Neuron (in vitro differentiated cells): ENCODE data around the gene ACADVL.
A peak's percentile ranks its signal among the peaks of the same experiment; 100 is the strongest.
"Not testable (repeated sequence)": the region's sequence is repeated elsewhere in the genome, so short reads cannot be mapped to it uniquely, and the experiment has no call there.

Experiments used
- H2AFZ ChIP-seq: one replicate; pipeline ENCODE4 v1.6.1; 2013; ENCODE audit warnings: low read depth, mild to moderate bottlenecking, inconsistent platforms, low read length, moderate library complexity
- H3K27me3 ChIP-seq: one replicate; pipeline ENCODE4 v1.6.1; 2013; ENCODE audit warnings: low read length; ENCODE audit not compliant: insufficient read depth
- H3K36me3 ChIP-seq: one replicate; pipeline ENCODE4 v1.6.1; 2013; ENCODE audit warnings: low read length; ENCODE audit not compliant: insufficient read depth
- H3K4me1 ChIP-seq: one replicate; pipeline ENCODE4 v1.6.1; 2013; ENCODE audit warnings: low read length; ENCODE audit not compliant: insufficient read depth
- H3K4me3 ChIP-seq: 2 replicates; pipeline ENCODE4 v1.5.1; 2013; ENCODE audit warnings: mild to moderate bottlenecking, low read length, moderate library complexity
- H3K9me3 ChIP-seq: one replicate; pipeline ENCODE4 v1.6.1; 2013; ENCODE audit warnings: low read length

Gene ACADVL

DNA sequence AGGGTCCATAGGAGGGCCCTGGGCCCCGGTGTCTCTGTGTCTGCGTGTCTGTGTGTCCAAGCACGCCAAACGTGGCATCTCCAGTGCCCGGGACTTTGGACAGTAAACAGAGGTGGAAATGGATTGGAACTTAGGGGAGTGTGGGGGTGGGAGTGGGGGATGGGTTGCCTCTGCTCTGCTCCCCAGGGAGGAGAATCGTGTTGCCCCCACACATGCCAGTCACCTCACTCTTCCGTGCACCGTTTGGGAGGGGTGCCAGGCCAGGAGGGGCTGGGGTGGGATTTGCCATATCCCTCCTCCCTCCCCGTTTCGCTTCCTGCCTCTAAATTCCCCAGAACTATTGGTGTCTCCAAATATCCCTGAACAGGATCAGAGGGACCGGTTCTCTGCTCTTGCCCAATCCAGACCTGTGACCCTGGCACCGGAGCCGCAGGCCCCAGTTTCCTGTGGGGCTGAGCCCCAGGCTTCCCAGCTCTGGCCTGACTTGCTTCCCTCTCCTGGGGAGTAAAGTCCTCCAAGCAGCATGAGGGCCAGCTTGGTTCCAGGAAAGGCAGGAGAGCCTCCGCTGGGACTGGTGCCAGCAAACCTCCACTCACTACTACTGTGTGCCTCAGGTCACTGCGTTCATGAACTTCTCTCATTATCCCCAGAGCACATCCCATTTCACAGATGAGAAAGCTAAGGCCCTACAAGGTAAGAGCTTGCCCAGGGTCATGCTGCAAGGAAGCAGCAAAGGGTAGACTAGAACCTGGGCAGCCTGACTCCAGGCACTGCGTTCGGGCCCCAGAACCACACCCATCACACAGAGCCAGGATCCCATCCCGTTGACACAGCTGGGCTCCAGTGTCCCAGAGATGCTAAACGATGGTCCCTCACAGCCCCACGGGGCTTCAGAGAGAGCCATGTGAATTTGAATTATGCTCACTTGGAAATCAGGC lies 40.2 kb upstream of the ACADVL start, which contains the start of gene ASGR1:
TSS of gene ASGR1 (minus strand) at position 54 of the 938 bp plus-strand sequence. CDS start 807 bp downstream, outside the sequence.
- H3K4me1 ChIP-seq, result peaks cover 20% of the 10 kb centered on the region
- H2AFZ ChIP-seq, result peak within 1 kb of the TSS; percentile 65
- H3K36me3 ChIP-seq, result no peaks in the 10 kb centered on the region
- H3K4me3 ChIP-seq, result peak within 1 kb of the TSS; percentile 63
- no peaks in the 10 kb centered on the region for H3K27me3 ChIP-seq
- no peaks in the 10 kb centered on the region for H3K9me3 ChIP-seq

DNA sequence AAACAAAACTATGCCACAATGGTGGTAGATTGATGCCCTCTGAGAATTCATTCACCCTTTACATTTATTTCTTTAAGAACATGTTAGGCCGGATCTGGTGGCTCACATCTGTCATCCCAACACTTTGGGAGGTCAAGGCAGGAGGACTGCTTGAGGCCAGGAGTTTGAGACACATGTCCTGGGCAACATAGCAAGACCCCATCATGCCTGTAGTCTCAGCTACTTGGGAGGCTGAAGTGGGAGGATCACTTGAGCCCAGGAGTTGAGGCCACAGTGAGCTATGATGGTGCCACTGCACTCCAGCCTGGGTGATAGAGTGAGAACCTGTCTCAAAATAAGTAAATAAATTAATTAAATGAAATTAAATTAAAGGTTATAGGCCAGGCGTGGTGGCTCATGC lies 37.6 kb upstream of the ACADVL start:
- not testable (repeated sequence) for H3K9me3 ChIP-seq, H3K36me3 ChIP-seq, H2AFZ ChIP-seq, H3K4me3 ChIP-seq, H3K27me3 ChIP-seq, H3K4me1 ChIP-seq

GRCh38 chr17:7183433-7184090 lies 36.2 kb upstream of the ACADVL start:
- Histone ChIP-seq H3K9me3 (no peaks in the 10 kb centered on the region), H3K27me3 (no peaks in the 10 kb centered on the region), H2AFZ (no peak overlapping the region), H3K4me3 (no peak overlapping the region), H3K4me1 (no peaks in the 10 kb centered on the region), H3K36me3 (no peaks in the 10 kb centered on the region)

DNA sequence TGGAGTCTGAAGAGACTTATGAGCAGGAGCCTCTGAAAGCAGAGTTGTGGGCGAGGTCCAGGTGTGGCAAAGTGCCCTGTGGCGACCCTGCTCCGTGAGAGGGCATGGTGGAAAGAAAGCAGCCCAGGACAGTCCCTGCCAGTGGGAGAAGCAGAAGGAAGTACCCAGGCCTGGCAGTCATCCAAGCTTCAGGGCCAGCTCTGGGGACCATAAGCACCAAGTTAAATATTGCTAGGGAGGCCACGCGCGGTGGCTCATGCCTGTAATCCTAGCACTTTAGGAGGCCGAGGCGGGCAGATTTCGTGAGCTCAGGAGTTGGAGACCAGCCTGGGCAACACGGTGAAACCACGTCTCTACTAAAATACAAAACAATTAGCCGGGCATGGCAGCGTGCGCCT lies 35.6 kb upstream of the ACADVL start:
- H3K9me3 ChIP-seq, result no peaks in the 10 kb centered on the region
- no peak overlapping the region for H2AFZ ChIP-seq
- H3K4me3 ChIP-seq, result no peak overlapping the region
- H3K27me3 ChIP-seq, result no peaks in the 10 kb centered on the region
- no peaks in the 10 kb centered on the region for H3K4me1 ChIP-seq
- H3K36me3 ChIP-seq, result no peaks in the 10 kb centered on the region

DNA sequence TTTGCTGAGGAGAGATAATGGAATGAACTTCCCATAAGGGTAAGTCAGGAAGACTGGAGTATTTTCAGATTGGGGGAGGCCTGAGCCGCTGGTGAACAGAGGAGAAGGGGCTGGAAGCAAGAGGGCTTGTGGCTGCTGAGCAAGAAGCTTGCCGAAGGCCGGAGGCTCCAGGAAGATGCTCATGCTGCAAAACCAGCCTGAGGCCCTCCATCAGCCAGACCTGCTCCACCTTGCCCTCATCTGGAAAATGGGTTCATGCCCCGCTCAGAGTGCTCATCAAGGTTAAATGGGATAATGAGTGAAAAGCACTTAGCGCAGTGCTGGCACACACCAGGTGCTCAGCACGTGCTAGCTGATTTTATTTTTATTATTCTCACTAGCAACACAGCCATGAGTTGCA lies 35.1 kb upstream of the ACADVL start:
- Histone ChIP-seq H2AFZ (no peak overlapping the region), H3K4me3 (no peak overlapping the region), H3K27me3 (no peaks in the 10 kb centered on the region), H3K9me3 (no peaks in the 10 kb centered on the region), H3K4me1 (no peaks in the 10 kb centered on the region), H3K36me3 (peaks cover 3% of the 10 kb centered on the region)

- Histone ChIP-seq H3K36me3 (peaks cover 13% of the 10 kb centered on the region), H3K4me1 (peaks cover 4% of the 10 kb centered on the region), H2AFZ (no peak overlapping the region), H3K9me3 (no peaks in the 10 kb centered on the region), H3K4me3 (no peak overlapping the region), H3K27me3 (no peaks in the 10 kb centered on the region)
Measured at GRCh38 chr17:7186241-7186640, 33.5 kb upstream of the ACADVL start.

DNA sequence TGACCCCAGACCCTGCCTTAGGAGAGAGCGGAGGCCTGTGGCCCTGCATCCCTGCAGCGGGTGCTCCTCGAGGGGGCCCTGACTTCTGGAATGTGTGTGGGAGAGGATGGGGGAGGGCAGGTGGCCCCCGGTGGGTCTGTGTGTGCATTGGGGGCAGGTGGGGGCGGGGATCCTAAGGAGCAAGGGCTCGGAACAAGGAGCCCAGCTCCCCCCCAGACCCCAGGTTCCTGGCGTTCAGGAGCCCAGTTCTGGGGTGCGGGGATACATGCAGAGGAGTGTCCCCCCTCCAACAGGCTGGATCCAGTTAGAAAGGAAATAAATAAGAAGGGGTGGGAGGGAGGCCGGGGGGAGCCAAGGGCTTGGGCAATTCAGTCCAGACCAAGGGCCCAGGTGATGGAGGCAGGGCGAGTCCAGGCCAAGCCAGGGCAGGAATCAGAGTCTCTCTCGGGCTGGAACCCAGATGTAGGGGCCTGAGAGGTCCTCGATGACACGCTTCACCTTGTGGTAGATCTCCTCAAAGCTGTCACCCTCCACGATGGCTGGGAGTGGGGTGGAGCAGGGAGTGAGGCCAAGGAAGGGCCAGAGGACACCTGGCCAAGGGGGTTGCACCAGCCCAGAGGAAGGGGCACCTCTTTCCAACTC lies 29.3 kb upstream of the ACADVL start:
- H3K4me1 ChIP-seq, result peaks cover 4% of the 10 kb centered on the region
- H3K36me3 ChIP-seq, result peaks cover 46% of the 10 kb centered on the region
- no peak overlapping the region for H3K4me3 ChIP-seq
- no peaks in the 10 kb centered on the region for H3K27me3 ChIP-seq
- H2AFZ ChIP-seq, result no peak overlapping the region
- peaks cover 2% of the 10 kb centered on the region for H3K9me3 ChIP-seq

DNA sequence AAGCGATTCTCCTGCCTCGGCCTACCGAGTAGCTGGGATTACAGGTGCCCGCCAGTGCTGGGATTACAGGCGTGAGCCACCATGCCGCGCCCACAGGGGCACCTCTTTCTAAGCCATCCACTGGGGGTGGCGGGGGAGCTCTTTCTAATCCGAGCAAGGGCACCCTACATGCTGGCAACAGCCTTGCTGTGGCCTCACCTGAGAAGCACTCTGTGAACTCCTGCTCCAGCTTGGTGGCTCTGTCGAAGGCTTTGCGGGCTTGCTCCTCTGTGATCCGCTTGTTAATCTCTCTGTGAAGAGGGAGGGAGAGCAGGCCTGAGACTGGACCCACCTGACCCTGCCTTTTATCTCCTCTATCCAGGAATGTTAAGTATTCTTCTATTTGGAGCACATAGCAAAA lies 28.7 kb upstream of the ACADVL start:
- no peak overlapping the region for H3K4me3 ChIP-seq
- H3K27me3 ChIP-seq, result no peaks in the 10 kb centered on the region
- no peak overlapping the region for H2AFZ ChIP-seq
- H3K36me3 ChIP-seq, result peaks cover 53% of the 10 kb centered on the region
- H3K4me1 ChIP-seq, result peaks cover 4% of the 10 kb centered on the region
- peaks cover 2% of the 10 kb centered on the region for H3K9me3 ChIP-seq

- peaks cover 4% of the 10 kb centered on the region for H3K4me1 ChIP-seq
Measured at GRCh38 chr17:7191571-7192270, 28.0 kb upstream of the ACADVL start.

GRCh38 chr17:7192271-7192937 lies 27.3 kb upstream of the ACADVL start:
- Histone ChIP-seq H3K4me1 (peaks cover 4% of the 10 kb centered on the region), H3K36me3 (peaks cover 66% of the 10 kb centered on the region), H2AFZ (no peak overlapping the region), H3K9me3 (peaks cover 2% of the 10 kb centered on the region), H3K4me3 (no peak overlapping the region), H3K27me3 (no peaks in the 10 kb centered on the region)

More at GRCh38 chr17:7191571-7192270, 28.0 kb upstream of the ACADVL start:
- Histone ChIP-seq H3K9me3 (peaks cover 2% of the 10 kb centered on the region), H3K4me3 (no peak overlapping the region), H3K36me3 (peaks cover 59% of the 10 kb centered on the region), H2AFZ (no peak overlapping the region), H3K27me3 (no peaks in the 10 kb centered on the region)

GRCh38 chr17:7195971-7196370 lies 23.8 kb upstream of the ACADVL start:
- peaks cover 62% of the 10 kb centered on the region for H3K36me3 ChIP-seq
- H3K27me3 ChIP-seq, result no peaks in the 10 kb centered on the region
- peaks cover 2% of the 10 kb centered on the region for H3K9me3 ChIP-seq
- H3K4me1 ChIP-seq, result peaks cover 3% of the 10 kb centered on the region
- no peak overlapping the region for H2AFZ ChIP-seq
- no peak overlapping the region for H3K4me3 ChIP-seq

DNA sequence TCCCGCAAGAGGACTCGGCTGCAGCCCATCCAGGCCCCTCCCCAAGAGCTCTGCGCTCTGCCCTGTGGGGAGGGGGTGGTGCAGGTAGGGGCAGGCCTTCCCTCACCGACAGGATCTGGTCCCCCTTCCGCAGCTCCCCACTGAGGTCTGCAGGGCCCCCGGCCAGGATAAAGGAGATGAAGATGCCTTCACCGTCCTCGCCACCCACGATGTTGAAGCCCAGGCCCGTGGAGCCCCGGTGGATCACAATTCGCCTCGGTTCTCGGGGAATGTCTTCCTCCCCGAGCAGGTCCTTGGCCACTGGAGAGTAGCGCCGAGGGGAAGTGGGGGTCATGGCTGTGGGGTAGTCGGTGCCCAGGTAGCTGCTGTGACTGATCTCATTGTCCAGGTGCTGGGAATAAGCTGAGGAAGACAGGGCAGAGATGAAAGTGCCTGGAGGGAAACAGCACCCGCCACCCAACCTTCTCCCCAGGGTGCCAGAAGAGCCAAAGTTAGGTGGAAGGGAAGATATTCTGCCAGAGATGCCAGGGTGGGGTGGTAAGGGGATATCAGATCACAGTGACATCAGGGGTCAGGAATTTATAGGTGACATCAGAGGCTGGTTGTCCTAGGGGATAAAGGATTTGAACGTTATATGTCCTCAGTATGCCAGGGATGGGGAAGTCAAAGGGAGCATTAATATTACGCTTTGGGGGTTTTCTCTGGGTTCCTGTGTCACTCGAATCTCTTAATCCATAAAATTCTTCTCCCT lies 22.9 kb upstream of the ACADVL start:
- Histone ChIP-seq H3K4me3 (no peak overlapping the region), H3K9me3 (peaks cover 2% of the 10 kb centered on the region), H3K4me1 (no peaks in the 10 kb centered on the region), H3K27me3 (no peaks in the 10 kb centered on the region), H3K36me3 (peaks cover 62% of the 10 kb centered on the region), H2AFZ (no peak overlapping the region)
